Fibroblast of the aortic adventitia (primary cell): ENCODE measurements around the gene DLGAP4. TPM values are rescaled to one million over a fixed set of nuclear protein-coding genes. Genes with fewer than 3 reads are reported as not detected.

ENCODE experiments used
- DNase-seq: peaks from one replicate; pipeline ENCODE4 v3.0.0-alpha.2; 2010; ENCODE audit warnings: low read depth
- H3K4me3 ChIP-seq: 2 replicates; pipeline ENCODE4 v1.5.1; 2011; ENCODE audit warnings: low read depth, mild to moderate bottlenecking, control low read depth, low read length, moderate library complexity
- CTCF ChIP-seq: IDR thresholded peaks from 2 replicates; pipeline ENCODE4 v1.5.1; 2011; ENCODE audit warnings: mild to moderate bottlenecking, low read length, control low read depth, inconsistent platforms; ENCODE audit not compliant: insufficient read depth
- total RNA-seq: library from RNA; depleted of rRNA; stranded (reverse); fragments of >200 nt; gene quantifications from 2 replicates; pipeline ENCODE4 v1.2.3, GENCODE V29; 2012; ENCODE audit warnings: low replicate concordance

The DLGAP4 gene
- total RNA-seq, result 9.5 and 19.5 TPM in 2 replicates

GRCh38 chr20:36305602-36306551, at the start of gene DLGAP4:
Gene DLGAP4, plus strand, starts transcription at chr20:36306339. Its CDS starts 125,379 bp downstream, at chr20:36431718.
- no peak for DNase-seq
- TF ChIP-seq CTCF, result no peak

GRCh38 chr20:36259177-36260061, 46.7 kb upstream of the DLGAP4 start:
- DNase-seq, result no peak
- no peak overlapping the region for H3K4me3 ChIP-seq
- TF ChIP-seq CTCF, result no peak

More at GRCh38 chr20:36305602-36306551, at the start of gene DLGAP4:
- no peak within 1 kb of the TSS for H3K4me3 ChIP-seq

GRCh38 chr20:36260316-36260715, 45.8 kb upstream of the DLGAP4 start:
- no peak overlapping the region for H3K4me3 ChIP-seq
- TF ChIP-seq CTCF, result no peak
- no peak for DNase-seq

- no peak for DNase-seq
- H3K4me3 ChIP-seq, result no peak overlapping the region
- no peak for TF ChIP-seq CTCF
Measured at GRCh38 chr20:36261389-36262105, 44.6 kb upstream of the DLGAP4 start.

- DNase-seq, result no peak
- TF ChIP-seq CTCF, result no peak
- no peak overlapping the region for H3K4me3 ChIP-seq
Measured at GRCh38 chr20:36262440-36262839, 43.7 kb upstream of the DLGAP4 start.
